ENCODE results near the gene FRG1.
A peak's percentile ranks its signal among the peaks of the same experiment; 100 is the strongest.

DNA sequence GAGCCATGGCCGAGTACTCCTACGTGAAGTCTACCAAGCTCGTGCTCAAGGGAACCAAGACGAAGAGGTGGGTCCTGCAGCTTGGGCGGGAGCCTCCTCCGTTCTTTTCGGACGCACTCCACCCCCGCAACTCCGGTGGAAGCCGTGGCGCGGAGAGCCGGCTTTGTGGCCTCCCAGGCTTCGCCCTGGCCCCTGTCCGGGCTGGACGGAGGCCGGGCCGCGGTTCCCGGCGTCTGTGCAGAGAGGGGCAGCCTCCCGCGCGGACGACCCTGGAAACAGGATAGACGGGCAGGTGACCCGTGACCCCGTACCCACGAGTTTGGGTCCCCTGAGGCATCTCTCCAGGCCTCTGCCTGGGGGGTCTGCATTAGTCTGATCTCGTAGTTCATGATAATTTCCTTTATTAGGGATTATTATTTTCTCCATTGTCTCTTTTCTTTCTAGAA lies 356 bp downstream of the FRG1 start:
- TF ChIP-seq, protein P1, sequence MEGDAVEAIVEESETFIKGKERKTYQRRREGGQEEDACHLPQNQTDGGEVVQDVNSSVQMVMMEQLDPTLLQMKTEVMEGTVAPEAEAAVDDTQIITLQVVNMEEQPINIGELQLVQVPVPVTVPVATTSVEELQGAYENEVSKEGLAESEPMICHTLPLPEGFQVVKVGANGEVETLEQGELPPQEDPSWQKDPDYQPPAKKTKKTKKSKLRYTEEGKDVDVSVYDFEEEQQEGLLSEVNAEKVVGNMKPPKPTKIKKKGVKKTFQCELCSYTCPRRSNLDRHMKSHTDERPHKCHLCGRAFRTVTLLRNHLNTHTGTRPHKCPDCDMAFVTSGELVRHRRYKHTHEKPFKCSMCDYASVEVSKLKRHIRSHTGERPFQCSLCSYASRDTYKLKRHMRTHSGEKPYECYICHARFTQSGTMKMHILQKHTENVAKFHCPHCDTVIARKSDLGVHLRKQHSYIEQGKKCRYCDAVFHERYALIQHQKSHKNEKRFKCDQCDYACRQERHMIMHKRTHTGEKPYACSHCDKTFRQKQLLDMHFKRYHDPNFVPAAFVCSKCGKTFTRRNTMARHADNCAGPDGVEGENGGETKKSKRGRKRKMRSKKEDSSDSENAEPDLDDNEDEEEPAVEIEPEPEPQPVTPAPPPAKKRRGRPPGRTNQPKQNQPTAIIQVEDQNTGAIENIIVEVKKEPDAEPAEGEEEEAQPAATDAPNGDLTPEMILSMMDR (IDR thresholded peaks at IDR 0.05): no peak
- peak in 1 of 2 donors; percentile 2 for TF ChIP-seq POLR2A (IDR thresholded peaks at IDR 0.05)
